ENCODE measurements around the gene PFKFB3.

- no peak for TF ChIP-seq CTCF (IDR thresholded peaks at IDR 0.05; ENCODE audit: low read depth, low read length, poor library complexity, severe bottlenecking)
- no peak for TF ChIP-seq EZH2phosphoT487 (IDR thresholded peaks at IDR 0.05; ENCODE audit: borderline replicate concordance, low read length)
These were observed 32.1 kb upstream of the PFKFB3 start for GRCh38 chr10:6170638-6171037.
